Activated gamma-delta T cell treated with Interleukin-2 at 50 U/mL for 16 hours (primary cell): Measurements from ENCODE around the gene MAMDC2.

Experiments
- DNase-seq: peaks from one replicate; pipeline ENCODE4 v3.0.0-alpha.2; 2020

Gene MAMDC2, protein sequence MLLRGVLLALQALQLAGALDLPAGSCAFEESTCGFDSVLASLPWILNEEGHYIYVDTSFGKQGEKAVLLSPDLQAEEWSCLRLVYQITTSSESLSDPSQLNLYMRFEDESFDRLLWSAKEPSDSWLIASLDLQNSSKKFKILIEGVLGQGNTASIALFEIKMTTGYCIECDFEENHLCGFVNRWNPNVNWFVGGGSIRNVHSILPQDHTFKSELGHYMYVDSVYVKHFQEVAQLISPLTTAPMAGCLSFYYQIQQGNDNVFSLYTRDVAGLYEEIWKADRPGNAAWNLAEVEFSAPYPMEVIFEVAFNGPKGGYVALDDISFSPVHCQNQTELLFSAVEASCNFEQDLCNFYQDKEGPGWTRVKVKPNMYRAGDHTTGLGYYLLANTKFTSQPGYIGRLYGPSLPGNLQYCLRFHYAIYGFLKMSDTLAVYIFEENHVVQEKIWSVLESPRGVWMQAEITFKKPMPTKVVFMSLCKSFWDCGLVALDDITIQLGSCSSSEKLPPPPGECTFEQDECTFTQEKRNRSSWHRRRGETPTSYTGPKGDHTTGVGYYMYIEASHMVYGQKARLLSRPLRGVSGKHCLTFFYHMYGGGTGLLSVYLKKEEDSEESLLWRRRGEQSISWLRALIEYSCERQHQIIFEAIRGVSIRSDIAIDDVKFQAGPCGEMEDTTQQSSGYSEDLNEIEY

DNA sequence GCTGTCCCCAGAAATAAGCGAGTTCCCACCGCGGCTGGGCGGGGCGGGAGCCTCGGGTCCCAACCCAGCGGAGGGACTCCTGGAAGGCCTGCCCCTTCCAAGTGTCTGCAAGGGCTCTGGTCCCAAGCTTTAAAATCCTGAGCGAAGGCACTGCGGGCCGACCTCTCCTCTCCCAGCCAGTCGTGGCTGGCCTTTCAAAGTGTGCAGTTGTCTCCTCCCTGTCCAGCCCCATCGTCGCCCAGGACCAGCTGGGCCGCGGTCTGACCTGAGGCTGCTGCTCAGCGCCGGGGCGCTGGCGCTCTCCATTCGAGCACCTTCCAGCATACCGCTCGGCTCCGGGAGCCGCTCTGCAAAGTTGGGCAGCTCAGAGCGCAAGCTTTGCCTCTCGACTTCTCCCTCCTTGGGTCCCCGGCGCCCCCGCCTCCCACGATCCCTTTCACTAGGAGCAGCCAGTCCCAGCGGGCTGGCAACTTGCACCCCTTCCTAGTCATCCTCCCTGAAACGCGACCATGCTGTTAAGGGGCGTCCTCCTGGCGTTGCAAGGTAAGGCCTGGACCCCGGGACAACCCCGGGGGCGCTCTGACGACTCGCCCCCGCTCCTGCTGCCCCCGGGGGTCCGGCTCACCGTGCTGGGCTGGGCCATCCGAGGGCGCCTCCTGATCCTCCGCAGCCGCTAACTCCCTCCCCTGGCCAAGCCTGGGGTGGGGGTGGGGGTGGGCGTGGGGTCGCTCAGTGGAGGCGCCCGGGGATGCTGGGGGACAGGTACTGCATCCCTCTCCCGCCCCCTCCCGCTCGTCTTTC, at the start of gene MAMDC2:
Gene MAMDC2 (plus strand): TSS at position 160 of the 801 bp plus-strand sequence. CDS start 350 bp downstream, at position 510.
- DNase-seq: no peak

DNA sequence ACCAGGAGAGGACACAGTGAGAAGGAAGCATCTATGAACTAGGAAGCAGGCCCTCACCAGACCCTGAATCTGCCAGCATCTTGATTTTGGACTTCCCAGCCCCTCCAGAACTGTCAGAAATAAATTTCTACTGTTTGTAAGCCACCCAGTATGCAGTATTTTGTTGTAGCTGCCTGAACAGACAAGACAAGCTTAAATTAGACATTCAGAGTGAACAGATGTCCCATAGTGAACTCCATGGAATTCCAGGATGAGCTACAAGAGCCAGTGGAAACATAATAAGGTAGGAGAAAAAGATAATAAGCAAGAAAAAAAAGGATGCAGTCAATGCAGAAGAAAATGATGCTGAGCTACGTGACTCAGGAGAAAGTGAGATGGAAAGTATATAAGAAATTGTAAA, 47.8 kb upstream of the MAMDC2 start:
- DNase-seq: no peak

DNA sequence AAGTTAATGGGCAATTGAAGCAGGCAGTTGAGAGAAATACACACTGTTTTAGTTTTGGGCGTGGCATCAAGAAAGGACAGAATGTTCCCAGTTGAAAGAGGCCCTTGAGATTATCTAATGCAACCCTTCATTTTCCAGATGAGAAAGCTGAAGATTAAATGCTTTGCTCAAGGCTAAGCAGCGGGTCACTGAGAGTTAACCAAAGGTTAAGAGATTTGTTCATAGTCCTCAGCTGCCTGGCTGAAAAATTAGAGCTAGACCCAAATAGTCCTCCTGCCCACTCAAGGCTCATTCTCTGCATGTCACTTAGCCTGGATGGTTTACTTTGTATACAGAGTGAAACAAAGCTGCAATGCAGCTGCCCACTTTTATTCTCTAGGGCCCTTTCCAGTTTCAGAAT, 46.7 kb upstream of the MAMDC2 start:
- DNase-seq: no peak

DNA sequence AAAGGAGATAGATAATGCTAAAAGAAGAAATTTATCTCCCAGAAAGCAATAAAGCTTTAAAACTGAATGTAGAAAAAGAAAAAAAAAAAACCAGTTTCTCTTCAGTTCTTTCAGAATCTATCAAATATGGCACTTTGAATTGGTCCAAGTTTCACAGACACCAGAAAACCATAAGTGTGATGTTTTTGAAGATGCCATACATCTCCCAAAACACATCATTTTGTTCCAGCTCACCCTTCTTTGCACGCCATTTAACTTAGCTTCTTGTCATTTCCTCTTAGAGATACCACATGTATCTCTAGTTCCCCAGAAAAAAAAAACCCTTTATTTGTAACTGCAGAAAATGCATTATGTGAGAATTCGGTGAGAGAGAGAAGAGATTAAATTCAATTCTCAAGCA, 46.1 kb upstream of the MAMDC2 start:
- DNase-seq: no peak

DNA sequence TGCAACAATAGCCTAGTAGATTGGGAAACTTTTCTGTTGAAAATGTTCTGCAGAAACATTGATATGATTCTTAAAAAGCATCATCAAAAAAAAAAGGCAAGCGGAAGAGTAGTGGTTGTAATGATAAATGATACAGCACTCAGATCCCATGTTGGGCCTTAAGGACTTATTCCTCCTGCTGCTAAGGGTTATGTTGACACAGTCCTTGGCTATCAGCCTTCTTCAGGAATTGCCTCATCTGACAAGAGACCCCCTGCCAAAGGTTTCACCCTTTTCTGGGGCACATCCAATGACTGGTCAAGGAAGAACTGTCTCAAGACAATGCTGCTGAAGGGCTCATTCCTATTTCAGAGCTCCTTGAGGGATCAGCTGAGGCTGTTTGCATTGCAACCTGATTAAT, 44.3 kb upstream of the MAMDC2 start:
- no peak for DNase-seq

DNA sequence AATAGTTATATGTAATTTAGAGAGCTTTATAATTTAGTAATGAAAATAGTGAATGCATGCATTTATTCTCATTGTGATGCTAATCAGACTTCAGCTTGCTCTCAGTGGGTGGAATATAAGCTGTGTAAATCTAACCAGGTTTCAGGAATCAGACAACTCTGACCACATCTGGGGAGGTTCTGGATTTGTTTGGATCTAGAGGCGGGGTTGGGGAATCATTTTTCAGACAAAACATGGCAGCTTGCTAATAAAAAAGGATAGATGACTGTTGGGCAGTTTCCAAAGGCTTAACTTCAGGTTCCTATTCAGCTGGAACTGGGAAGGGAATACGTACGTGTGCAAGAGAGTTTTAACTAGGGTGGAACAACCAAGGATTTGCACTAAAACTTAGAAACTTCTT, 43.2 kb upstream of the MAMDC2 start:
- no peak for DNase-seq

DNA sequence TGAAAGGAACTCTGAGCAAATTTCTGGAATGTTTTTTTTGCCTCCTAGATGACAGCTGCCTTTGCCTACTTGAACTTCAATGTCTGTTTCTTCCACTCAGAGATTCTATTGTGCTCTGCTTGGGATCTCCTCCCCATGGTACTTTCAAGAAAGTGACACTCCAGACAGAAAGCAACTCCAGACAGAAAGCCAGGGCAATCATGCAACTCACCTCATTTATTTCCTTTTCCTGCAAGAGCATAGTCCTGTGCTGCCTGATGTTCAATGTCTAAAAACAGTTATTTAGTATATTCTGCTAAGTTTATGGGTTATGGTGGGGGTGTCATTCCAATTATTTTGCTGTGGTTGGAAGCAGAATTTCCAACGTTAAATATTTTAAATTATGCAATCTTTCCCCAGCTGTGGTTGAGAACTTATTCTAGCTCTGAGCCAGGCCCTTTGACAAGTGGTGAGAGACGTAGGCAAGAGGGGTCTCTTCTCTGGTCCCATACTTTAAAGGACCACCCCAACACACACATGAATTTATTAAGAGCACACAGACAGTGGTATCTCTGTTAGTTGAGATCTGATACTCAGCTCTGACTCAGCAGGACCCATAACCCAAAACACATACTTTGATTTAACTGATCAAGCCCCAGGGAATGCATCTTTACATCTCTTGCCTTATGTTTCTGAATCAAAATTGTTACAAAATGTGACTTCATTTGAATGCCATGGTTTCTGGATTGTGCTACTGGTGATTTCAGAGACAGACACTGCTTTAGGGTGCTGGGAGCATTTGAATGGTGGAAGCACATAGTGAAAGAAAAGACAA, 39.5 kb upstream of the MAMDC2 start:
- no peak for DNase-seq

DNA sequence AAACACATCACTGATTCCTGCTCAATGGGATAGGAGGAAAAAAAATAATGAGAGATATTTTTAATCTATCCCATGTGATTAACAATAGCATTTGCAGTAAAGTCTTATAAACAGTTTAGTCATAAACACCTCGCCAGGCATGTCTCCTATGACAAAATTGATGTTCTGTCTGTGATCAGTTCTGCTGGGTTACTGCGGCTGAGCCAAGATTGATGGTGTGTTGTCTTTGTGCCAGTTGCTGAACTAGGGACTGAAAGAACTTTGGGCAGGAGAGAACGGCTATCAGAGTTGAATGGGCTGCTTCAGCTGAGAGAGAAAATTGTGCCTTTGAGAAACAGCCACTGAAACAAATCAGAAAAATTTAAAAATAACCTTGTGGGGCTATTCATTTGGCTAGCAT, 37.3 kb upstream of the MAMDC2 start:
- DNase-seq: no peak

DNA sequence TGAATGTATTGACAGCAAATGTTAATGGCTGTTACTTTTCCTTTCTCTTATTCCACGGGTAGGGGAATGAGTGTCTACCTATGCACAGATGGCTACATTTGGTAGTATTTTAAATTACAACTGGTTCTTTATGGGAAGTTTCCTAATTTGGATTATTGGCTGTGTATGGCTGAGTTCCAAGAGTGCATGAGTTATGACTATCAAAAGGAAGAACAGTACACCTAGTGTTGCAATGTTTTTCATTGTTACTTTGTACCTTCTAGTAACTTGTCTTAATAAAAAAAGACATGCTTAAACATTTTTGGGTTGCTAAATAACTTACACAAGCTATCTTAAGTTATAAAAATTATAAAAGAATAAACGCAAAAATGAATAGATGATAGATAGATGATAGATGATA, 35.8 kb upstream of the MAMDC2 start:
- DNase-seq: no peak

DNA sequence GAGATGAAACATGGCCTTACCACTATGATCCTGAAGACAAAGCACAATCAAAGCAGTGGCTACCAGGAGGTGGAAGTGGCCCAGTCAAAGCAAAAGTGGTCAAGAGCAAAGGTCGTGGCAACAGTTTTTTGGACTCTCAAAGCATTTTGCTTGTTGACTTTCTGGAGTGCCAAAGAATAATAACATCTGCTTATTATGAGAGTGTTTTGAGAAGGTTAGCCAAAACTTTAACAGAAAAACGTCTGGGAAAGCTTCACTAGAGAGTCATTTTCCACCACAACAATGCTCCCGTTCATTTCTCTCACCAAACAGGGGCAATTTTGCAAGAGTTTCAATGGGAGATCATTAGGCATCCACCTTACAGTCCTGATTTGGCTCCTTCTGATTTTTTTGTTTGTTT, 33.6 kb upstream of the MAMDC2 start:
- no peak for DNase-seq

DNA sequence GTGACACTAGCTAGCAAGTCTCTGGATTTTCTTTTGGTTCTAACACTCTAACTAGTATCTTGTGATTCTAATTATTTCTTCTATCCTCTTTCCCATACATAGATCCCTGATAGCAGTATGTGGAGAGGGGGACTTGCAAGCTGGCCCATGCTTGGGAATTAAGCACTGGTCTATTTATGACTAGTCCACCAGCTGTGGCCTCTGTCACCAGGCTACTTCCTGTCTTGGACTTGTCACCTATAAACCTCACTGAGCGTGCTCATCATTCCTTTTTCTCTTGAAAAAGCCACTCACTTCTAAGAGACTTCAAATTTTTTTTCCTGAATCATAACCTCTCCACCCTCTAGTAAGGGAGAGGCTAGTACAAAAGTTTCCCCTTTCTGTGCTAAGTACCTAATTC, 32.3 kb upstream of the MAMDC2 start:
- DNase-seq: no peak

DNA sequence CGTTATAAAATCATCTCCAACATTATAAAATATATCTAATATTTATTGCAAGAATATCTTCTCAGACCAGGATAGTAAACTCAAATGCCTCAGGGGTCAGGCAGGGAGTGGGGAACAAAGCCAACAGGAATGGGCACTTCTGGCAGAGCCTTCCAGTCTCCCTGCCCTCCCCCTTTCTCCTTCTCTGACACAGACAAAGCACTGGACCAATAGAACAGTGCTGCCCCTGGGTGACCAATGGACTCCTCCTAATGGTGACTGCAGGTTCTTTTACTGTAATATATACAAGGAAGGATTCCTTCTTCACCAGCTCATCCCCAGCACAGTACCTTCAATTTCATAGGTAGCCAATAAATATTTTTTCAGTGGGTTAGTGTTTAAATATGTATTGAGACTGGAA, 31.1 kb upstream of the MAMDC2 start:
- no peak for DNase-seq

DNA sequence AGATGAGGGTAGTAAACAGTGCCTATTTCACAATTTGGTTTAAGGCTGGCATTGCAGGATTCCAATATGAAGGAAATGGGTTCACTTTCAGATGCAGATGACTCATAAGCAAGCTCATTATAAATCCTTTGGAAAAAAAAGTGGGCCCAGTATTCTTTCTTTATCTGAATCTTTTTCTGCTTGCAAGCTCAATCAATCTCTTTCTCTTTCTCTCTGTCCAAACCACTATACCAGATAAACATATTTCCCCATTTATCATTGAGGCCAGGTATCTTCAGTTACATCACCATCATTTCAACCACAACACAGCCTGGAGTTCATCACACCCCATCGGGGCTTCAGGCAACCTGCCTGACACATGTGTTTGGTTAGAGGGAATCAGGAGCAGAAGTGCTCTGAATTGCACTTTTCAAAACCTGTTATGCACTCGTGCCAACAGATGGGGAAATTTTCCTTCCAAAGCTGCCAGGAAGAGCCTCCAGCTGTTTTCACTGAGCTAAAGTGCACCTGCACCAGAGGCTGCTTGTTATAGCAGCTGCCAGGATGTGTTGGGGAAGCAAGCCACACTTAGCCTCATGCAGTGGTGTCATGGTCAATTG, 30.0 kb upstream of the MAMDC2 start:
- no peak for DNase-seq

DNA sequence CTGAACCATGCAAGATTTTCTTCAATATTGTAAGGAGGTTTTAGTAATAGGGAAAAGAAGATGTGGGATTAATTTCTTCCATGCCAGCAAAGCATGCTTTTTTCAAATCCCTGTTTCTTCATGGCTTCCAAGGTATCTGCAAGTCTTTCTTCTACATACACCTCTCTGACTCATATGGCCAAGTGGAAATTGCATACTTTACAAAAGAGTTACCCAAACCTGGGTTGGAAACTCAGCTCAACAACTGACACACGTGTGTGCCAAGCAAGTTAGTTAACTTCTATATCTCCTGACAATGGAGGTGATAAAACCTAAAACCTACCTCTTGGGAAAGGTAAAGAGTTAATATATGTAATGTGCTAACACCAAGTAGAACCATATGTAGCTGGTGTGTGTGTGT, 28.5 kb upstream of the MAMDC2 start:
- DNase-seq: no peak

DNA sequence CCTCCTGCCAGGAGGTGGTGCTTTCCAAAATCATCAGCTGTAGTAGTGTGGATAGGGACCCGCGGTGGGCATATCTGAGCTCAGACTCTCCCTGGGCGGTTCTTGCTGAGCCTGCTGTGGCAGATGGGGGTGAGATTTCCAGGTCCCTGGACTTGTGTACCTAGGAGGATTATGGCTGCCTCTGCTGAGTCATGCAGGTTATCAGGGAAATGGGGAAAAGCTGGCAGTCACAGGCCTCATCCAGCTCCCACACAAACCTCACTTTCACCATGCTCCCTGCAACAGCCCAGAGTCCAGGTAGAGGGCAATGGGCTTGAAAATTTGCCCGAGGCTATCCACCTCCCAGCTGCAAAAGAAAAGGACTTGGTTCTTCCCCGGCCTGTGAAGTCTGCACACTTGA, 23.4 kb upstream of the MAMDC2 start:
- DNase-seq: no peak

DNA sequence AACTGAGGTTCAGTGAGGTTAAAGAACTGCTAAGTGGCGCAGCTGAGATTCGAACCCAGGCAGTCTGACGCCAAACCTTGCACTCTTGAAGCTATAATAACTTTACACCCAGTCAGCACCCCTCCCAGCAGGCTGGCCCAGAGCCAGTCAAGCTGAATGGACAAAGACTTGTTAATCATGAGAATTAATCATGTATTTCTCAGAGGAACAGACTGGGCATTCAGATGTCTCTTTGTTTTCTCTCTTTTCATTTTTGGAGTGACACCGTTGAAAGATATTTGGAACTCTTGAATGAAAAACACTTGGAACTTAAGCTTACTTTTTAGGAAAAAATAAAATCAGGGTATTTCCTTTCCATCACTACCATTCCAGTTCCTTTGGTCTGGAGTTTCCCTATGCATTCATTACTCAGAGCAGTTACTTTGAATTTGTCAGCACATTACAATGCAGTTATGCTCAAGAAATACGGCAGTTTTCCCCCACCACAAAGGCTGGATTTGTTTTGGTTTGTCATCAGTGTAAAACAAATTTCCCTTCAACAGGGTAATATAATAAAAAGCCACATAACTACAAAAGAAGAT, 22.6 kb upstream of the MAMDC2 start:
- DNase-seq: no peak

DNA sequence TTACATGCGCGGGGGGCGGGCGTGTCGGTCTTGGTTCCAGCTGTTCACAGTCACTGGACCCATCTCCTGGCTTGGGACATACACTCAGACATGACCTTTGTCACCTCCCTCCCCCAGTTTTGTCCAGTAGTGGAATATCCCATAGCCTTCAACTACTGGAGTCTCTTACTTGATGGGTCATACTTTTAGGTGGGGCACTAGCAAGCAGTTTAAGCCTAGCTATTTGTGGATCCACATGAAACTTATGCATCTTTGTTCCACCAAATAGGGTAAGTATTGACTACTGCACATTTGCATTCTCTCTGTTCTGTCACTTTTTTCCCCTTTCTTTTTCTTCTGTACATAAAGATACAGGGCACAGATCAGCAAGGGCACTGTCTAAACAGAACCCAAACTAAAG, 15.4 kb upstream of the MAMDC2 start:
- DNase-seq: no peak

DNA sequence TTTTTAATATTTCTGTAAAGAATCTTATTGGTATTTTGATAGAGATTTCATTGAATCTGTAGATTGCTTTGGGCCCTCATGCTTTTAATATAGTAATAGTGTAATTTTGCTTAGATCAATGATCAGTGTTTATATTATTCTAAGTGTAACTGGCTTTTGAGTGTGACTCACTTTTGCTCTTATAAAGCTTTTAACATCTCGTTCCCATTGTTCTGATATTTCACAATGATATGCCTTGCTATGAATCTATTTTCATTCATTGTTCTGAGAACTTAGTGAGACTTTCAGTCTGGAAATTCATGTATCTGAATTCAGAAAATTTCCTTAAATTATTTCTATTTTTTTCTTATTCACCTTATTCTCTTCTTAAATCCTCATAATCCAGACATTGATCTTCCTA, 13.5 kb upstream of the MAMDC2 start:
- DNase-seq: no peak

DNA sequence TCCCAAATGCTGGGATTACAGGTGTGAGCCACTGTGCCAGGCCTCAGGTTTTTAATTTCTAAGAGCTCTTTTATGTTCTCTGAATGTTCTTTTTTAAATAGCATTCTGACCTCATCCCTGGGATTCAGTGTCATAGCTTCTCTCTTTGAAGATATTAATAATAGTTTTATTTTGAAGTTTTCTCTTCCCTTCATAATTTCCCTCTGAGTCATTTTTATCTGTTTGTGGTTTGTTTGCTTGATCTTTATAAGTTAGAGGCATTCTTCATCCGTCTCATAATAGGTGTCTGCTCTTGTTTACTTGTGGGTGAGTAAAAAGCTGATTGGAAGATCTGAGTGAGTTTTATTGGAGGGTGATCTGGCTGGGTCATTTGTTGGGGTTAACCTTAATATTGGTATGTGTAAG, 12.5 kb upstream of the MAMDC2 start:
- DNase-seq: no peak

DNA sequence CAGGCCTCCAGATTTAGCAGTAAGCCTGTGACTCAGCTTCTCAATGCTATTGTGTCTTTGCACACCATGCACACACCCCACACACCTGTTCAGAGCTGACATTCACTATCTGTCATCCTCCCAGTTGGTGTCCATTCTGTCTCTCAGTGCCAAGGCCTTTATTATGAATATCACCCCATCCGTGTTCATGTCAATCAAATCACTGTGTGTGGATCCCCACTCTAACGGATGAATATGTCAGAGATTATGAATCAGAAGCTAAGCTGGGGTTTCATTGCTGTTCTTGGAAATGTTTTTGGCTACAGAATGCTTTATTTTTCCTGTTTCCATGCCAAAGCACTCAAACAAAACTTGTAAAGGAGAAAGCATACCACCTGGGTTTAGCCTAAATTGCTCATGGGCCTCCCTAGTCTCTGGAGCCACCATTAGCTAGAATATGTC, 9.4 kb upstream of the MAMDC2 start:
- DNase-seq: no peak

DNA sequence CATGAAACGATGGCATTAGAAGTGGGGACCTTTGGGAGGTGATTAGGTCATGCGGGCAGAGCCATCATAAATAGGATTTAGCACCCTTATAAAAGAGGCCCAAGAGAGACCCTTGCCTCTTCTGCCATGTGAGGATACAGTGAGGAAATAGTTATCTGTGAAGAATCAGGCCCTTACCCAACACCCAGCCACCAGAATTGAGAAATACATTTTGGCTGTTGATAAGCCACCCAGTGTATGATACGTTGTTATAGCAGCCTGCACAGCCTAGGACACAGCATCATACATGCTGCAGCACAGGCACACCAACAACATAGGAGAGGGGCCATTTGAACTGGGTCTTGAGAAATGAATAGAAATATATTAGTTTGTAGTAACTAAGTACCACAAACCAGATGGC, 8.0 kb upstream of the MAMDC2 start:
- no peak for DNase-seq

DNA sequence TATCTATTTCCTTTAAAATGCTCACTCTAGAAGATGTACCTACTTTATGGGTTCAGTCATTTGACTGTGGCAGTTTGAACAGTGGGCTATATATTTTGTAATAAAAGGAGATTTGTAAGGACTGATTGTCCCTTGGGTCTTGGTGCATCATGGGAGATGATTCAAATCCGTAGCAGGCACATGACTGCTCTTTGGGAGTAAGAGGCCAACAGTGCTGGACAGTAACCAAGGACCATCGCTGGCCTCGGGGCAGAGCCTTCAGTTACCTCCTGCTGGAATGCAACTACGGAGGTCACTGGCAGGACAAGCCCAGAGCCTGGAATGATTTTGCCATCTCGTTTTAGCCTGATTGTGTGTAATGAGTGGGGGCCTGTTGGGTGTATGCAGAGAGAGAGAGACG, 7.0 kb upstream of the MAMDC2 start:
- no peak for DNase-seq
